Gastroesophageal sphincter (tissue), 4 donors: Measurements from ENCODE around the gene KCNF1. TPM values are rescaled to one million over a fixed set of nuclear protein-coding genes. Genes with fewer than 3 reads are reported as not detected.

Experiments used
- ATAC-seq: fragments of 150-250 bp; one replicate; pipeline ENCODE4 v1.9.1; 2016; ENCODE audit warnings: mild to moderate bottlenecking, moderate library complexity
- H3K27ac ChIP-seq, 4 donors: fragments of 200-600 bp; sonication (generic) in 3 of 4; 1 replicate in 3 of 4; 2 replicates in 1 of 4; pipeline ENCODE4 v1.5.1; 2016 to 2019
- H3K27me3 ChIP-seq: fragments of 200-600 bp; sonication (generic); one replicate; pipeline ENCODE4 v1.5.1; 2019
- H3K36me3 ChIP-seq, 2 donors: fragments of 200-600 bp; sonication (generic); one replicate each; pipeline ENCODE4 v1.5.1; 2019; ENCODE audit warnings: control low read depth in 1 of 2
- H3K4me1 ChIP-seq, 3 donors: fragments of 200-600 bp; sonication (generic); 1 replicate in 2 of 3; 2 replicates in 1 of 3; pipeline ENCODE4 v1.5.1; 2016 to 2019; ENCODE audit warnings: control low read depth in 2 of 3
- H3K4me3 ChIP-seq, 2 donors: fragments of 200-600 bp; sonication (generic); one replicate each; pipeline ENCODE4 v1.5.1; 2019; ENCODE audit warnings: mild to moderate bottlenecking in 1 of 2, moderate library complexity in 1 of 2
- H3K9me3 ChIP-seq, 3 donors: fragments of 200-600 bp; sonication (generic); one replicate each; pipeline ENCODE4 v1.5.1; 2017 to 2019; ENCODE audit warnings: control low read depth in 2 of 3
- EP300 ChIP-seq: sonication (generic); formaldehyde crosslinking; IDR thresholded peaks from one replicate; pipeline ENCODE4 v1.6.1; 2017; ENCODE audit warnings: antibody characterized with exemption, mild to moderate bottlenecking
- POLR2A ChIP-seq, 2 donors: fragments of 450-650 bp; IDR thresholded peaks; one replicate each; pipeline ENCODE4 v1.6.1; 2017; ENCODE audit warnings: antibody characterized with exemption in 2 of 2, mild to moderate bottlenecking in 2 of 2, moderate library complexity in 1 of 2
- POLR2AphosphoS5 ChIP-seq: sonication (generic); formaldehyde crosslinking; IDR thresholded peaks from one replicate; pipeline ENCODE4 v1.6.1; 2017; ENCODE audit warnings: antibody characterized with exemption
- WGBS, 2 donors: methylation state at CpG; one replicate each; pipeline ENCODE4 v1.1.5; 2018; ENCODE audit warnings: low coverage in 1 of 2; 5-methylcytosine and 5-hydroxymethylcytosine counted together
- total RNA-seq, 4 donors: library from RNA; depleted of rRNA; stranded (reverse); fragments of >200 nt; gene quantifications; one replicate each; pipeline ENCODE4 v1.1.0, GENCODE V29; 2016
- TF ChIP-seq, protein P1 (sequence below), 4 experiments: fragments of 200-600 bp in 2 of 4; fragments of 450-650 bp in 2 of 4; sonication (generic) in 1 of 4; IDR thresholded peaks; one replicate each; pipeline ENCODE4 v1.5.1; 2017 to 2019; ENCODE audit warnings: antibody characterized with exemption in 4 of 4, mild to moderate bottlenecking in 2 of 4, moderate library complexity in 2 of 4

KCNF1 gene
- total RNA-seq, 4 donors from 2014 or later, result 6.1 to 47.7 (median 29.1) TPM; not detected in 1

DNA sequence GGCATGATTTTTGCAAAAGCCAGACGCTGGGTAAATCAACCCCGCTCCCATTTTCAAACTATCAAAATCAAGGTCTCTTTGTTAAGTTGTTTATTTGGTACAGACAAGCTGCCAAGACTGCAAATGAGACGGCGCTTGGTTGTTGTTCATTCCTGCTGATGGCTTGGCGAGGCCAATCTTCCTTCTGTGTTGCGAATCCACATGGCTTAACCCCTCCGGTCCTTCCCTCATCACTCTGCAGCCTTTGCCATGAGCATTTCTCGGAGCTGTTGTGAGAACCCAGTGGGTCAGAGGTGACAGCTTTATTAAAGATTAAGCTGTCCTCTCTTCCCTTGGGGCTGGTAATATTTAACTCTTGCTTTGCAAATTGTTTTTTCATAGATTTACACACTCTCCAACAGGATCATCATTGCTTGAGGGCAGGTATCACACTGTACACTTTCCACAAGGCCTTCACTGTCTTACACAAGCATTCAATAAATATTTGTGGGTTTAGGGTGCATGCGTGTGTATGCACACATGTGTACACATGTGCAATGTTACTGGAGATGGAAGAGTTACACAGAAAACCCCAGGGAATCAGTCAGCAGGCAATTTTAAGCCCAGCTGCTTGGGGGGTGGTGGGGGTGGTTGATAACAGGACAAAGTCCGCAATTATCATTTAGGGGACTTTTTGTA, 27.8 kb upstream of the KCNF1 start:
- Histone ChIP-seq H3K27me3 (no peaks in the 10 kb centered on the region), H3K4me3 (no peak overlapping the region), H3K4me1 (no peaks in the 10 kb centered on the region), H3K27ac (no peak overlapping the region), H3K36me3 (no peaks in the 10 kb centered on the region), H3K9me3 (no peaks in the 10 kb centered on the region)
- 44 to 64% methylated on average over 9 to 10 of the region's 10 CpGs for WGBS, 2 donors
- no peak for ATAC-seq
- TF ChIP-seq POLR2AphosphoS5, result no peak
- TF ChIP-seq, protein P1, sequence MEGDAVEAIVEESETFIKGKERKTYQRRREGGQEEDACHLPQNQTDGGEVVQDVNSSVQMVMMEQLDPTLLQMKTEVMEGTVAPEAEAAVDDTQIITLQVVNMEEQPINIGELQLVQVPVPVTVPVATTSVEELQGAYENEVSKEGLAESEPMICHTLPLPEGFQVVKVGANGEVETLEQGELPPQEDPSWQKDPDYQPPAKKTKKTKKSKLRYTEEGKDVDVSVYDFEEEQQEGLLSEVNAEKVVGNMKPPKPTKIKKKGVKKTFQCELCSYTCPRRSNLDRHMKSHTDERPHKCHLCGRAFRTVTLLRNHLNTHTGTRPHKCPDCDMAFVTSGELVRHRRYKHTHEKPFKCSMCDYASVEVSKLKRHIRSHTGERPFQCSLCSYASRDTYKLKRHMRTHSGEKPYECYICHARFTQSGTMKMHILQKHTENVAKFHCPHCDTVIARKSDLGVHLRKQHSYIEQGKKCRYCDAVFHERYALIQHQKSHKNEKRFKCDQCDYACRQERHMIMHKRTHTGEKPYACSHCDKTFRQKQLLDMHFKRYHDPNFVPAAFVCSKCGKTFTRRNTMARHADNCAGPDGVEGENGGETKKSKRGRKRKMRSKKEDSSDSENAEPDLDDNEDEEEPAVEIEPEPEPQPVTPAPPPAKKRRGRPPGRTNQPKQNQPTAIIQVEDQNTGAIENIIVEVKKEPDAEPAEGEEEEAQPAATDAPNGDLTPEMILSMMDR (IDR thresholded peaks at IDR 0.05), result no peak
- no peak for TF ChIP-seq POLR2A (IDR thresholded peaks at IDR 0.05)

DNA sequence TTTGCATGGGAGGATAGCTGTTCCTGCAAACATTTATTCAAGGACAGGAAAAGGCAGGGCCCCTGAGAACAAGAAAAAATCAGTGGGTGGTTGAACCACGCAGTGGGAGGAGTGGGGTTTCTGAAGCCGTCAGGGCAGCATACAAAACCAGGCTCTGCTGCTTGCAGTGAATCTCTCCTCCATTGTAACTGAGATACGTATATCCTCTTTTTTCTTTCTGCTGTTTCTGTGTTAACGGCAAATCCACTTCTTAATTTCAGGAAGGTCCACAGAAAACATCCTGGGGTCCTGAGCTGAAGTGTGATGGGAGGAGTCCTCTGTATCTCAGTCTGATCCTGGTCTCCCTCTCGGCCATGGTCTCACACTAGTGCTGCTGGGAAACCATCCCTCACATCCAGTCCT, 27.2 kb upstream of the KCNF1 start:
- no peak for TF ChIP-seq POLR2A (IDR thresholded peaks at IDR 0.05)
- TF ChIP-seq EP300, result no peak
- no peak for TF ChIP-seq POLR2AphosphoS5
- TF ChIP-seq, protein P1 (IDR thresholded peaks at IDR 0.05), result no peak
- ATAC-seq, result no peak
- Histone ChIP-seq H3K27ac (no peak overlapping the region), H3K27me3 (no peaks in the 10 kb centered on the region), H3K36me3 (no peaks in the 10 kb centered on the region), H3K4me3 (no peak overlapping the region), H3K4me1 (no peaks in the 10 kb centered on the region), H3K9me3 (no peaks in the 10 kb centered on the region)
- 38 to 49% methylated on average over 2 to 5 of the region's 5 CpGs for WGBS, 2 donors

DNA sequence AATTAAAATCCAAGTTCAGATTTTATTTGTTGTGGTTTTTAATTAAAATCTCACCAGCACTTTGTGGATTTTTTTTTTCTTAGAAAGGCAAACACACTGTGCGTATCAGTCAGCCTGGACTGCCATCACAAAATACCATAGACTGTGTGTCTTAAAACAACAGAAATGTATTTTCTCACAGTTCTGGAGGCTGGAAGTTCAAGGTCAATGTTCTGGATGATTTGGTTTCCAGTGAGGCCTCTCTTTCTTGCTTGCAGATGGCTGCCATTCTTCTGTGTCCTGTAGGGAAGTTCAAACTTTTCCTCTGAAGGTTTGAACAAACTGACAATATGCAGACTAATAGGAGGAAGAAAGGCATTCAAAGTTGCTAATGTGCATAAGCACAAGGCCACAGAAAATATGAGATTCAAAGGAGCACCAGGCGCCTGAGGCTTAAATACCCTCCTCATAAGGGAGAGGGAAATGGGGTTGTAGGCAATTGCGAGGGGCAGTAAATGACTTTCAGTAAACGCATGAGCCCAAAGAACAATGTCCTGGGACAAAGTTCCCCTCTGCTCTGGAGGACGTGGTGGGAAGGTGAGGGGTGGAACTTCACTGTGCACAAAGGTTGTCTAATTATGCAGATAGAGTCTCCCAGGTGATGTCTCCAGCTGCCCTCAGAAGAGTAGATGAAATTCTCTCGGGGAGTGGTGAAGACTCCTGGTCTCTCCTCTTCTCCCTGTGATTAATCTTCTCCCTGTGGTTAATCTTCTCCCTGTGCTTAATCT, 26.5 kb upstream of the KCNF1 start:
- H3K27me3 ChIP-seq, result peaks cover 7% of the 10 kb centered on the region
- TF ChIP-seq POLR2AphosphoS5 (no peak), EP300 (no peak)
- TF ChIP-seq, protein P1 (IDR thresholded peaks at IDR 0.05), result no peak
- H3K4me3 ChIP-seq, result no peak overlapping the region
- no peak overlapping the region for H3K27ac ChIP-seq
- WGBS, 2 donors, result 82 to 84% methylated on average over 3 to 6 of the region's 6 CpGs
- ATAC-seq, result no peak
- no peaks in the 10 kb centered on the region for H3K36me3 ChIP-seq
- no peaks in the 10 kb centered on the region for H3K9me3 ChIP-seq
- H3K4me1 ChIP-seq, result no peaks in the 10 kb centered on the region

DNA sequence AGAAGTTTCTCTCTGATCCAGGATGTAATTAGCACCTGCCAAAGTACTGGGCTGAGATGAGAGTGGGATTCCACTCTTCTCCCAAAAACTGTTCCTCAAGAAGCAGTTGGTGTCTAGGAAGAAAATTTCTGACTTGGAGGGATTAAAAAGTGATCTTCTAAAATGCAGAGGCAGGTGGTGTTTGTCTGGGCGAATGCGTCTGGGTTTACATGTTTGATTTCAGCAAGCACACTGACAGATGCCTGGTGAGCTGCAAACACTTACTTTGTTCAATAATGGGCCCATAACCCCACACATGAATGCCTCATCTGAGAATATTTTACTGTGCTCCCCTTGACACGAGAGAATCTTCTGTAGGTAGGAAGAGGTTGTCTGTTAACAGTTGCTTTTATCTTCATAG, 24.3 kb upstream of the KCNF1 start:
- no peak for ATAC-seq
- no peaks in the 10 kb centered on the region for H3K9me3 ChIP-seq
- H3K4me1 ChIP-seq, result no peaks in the 10 kb centered on the region
- no peaks in the 10 kb centered on the region for H3K36me3 ChIP-seq
- TF ChIP-seq, protein P1 (IDR thresholded peaks at IDR 0.05), result no peak
- no peak for TF ChIP-seq POLR2AphosphoS5
- TF ChIP-seq POLR2A (IDR thresholded peaks at IDR 0.05), result no peak
- TF ChIP-seq EP300, result no peak
- no peak overlapping the region for H3K27ac ChIP-seq
- no peak overlapping the region for H3K4me3 ChIP-seq
- WGBS, 2 donors, result 76 to 80% methylated on average over 3 of the region's 3 CpGs
- H3K27me3 ChIP-seq, result peaks cover 8% of the 10 kb centered on the region
